Activated T-cell treated with anti-CD3 and anti-CD28 coated beads, Interleukin-2, amount 50 U/mL, for 4 hours (primary cell): ENCODE results near the gene PRKCZ. TPM values are rescaled to one million over a fixed set of nuclear protein-coding genes. Genes with fewer than 3 reads are reported as not detected.

ENCODE experiments used
- ATAC-seq, 2 donors: fragments of 200-7000 bp; cut with Tn5 transposase; one replicate each; pipeline ENCODE4 v1.10.0; 2021
- DNase-seq: peaks from one replicate; pipeline ENCODE4 v3.0.0-alpha.2; 2020
- H3K27me3 Mint-ChIP-seq: one replicate; pipeline ENCODE4 v1.8.0; 2021; ENCODE audit warnings: low read depth, mixed read lengths
- H3K36me3 Mint-ChIP-seq: one replicate; pipeline ENCODE4 v1.8.0; 2022; ENCODE audit warnings: mixed read lengths; ENCODE audit not compliant: insufficient read depth
- H3K4me1 Mint-ChIP-seq: one replicate; pipeline ENCODE4 v1.8.0; 2021; ENCODE audit warnings: low read depth, mixed read lengths
- H3K4me3 Mint-ChIP-seq: one replicate; pipeline ENCODE4 v1.8.0; 2021; ENCODE audit warnings: mild to moderate bottlenecking, moderate library complexity, mixed read lengths
- H3K9me3 Mint-ChIP-seq: one replicate; pipeline ENCODE4 v1.8.0; 2021; ENCODE audit warnings: mixed read lengths
- total RNA-seq, 3 donors: library from RNA; stranded (reverse); gene quantifications; one replicate each; pipeline ENCODE4 v1.2.1, GENCODE V29; 2021

PRKCZ gene
- total RNA-seq, 3 donors from 2014 or later = 15.0 to 15.6 (median 15.0) TPM

DNA sequence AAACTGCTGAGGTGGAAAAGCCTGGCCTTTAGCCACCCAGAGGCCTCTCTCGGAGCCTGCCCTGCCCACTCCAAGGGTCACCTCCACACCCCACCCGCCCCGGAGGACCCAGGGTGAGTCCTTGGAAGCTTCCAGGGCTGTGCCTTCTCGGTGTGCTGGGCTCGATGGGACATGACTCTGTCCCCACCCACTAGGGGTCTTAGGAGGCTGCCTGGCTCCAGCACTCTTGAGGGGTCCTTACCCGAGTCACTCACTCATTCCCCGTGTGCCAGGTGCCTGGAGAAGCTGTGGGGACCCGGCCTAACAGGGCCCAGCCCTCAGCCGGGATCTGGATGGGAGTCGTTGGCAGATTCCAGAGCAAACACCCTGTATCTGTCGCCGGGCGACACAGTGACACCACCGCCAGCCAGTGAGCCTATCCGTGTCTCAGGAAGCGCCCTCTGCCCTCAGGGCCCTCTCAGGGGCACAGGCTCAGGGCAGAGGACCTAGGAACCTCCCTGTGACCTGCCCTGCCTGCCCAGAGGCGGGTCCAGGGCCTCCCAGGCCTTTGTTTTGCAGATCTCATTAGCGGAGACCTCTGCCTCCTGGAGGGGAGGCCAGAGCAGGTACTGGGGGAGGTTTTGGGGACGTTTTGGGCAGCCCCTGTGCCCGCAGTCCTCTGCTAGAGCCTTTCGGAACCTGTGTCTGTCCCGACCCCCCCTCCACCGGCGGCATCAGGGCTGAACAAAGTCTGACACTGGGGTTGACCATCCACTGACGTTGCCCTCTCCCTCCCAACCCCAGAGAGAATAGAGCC lies 3.1 kb upstream of the PRKCZ start:
- DNase-seq (no peak), ATAC-seq (no peak)
- no peak overlapping the region for H3K4me3 Mint-ChIP-seq
- H3K36me3 Mint-ChIP-seq = no peaks in the 10 kb centered on the region
- no peaks in the 10 kb centered on the region for H3K9me3 Mint-ChIP-seq
- peaks cover 12% of the 10 kb centered on the region for H3K27me3 Mint-ChIP-seq
- peaks cover 23% of the 10 kb centered on the region for H3K4me1 Mint-ChIP-seq

DNA sequence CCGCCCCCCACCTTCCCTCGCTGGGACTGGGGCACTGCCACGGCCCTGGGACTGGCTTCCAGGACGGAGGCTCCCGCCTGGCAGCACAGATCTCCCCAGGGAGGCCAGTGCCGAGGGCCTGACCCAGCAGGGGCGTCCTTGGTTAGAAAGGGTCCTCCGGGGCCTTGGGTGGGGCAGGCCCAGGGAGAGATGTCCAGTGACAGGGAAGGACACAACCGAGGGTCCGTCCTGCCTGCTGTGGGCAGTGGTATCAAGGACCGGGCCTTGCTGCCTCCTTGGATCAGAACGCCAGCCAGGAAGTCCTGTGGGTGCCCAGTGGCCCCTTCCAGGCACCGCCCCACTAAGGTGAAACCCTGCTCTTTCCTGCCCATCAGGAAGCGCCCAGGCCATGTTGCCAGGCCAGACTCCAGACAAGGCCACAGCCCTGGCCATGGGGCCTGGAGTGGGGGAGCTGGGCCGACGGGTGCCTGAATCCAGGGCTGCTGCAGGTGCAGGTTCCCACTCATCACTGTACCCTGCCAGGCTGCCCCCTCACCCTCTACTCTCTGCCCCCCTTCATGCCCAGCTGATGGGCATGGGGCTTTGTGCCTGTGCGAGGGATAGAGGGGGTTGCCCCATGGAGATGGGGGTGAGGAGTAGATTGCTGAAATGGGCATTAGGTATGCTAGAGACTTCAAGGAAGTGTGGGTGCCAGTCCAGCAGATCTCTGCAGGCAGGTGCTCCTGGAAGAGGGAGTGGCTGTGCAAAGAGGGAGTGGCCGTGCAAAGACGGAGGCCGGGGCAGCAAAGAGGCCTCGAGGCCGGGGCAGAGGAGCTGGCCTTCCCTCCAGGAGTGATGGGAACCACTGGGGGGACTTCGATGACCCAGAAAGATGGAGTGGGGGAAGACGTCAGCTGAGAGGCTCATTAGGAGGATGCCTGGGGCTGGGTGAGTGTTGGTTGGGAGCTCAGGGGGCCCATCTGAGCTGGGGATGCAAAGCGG lies 2.2 kb upstream of the PRKCZ start:
- ATAC-seq = no peak
- Mint-ChIP-seq H3K36me3 (no peaks in the 10 kb centered on the region), H3K27me3 (peaks cover 12% of the 10 kb centered on the region), H3K4me3 (peak overlapping the region; percentile 81), H3K4me1 (peaks cover 23% of the 10 kb centered on the region), H3K9me3 (no peaks in the 10 kb centered on the region)
- no peak for DNase-seq

DNA sequence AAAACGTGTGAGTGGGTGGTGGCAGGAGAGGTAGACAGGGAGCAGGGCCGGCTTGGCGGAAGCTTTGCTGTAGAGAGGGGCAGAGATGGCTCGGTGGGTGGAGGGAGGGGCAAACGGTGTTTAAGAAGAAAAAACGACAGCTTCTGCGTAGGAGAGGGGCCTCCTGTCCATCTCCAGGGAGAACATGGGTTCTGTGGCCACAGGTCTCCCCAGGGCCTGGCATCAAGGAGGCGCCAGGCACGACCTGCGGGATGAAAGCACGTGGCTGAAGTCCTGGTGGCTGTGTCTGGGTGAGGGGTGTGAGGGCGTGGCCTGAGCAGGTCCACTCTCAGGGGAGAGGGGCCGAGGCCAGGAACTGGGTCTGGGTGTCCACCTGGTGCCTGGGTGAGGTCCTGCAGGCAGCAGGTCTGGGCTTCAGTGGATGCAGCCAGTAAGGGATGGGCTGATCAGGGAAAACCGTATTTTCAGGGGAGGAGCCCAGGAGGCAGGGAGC lies 940 bp upstream of the PRKCZ start:
- H3K36me3 Mint-ChIP-seq = no peaks in the 10 kb centered on the region
- peaks cover 10% of the 10 kb centered on the region for H3K27me3 Mint-ChIP-seq
- ATAC-seq (no peak), DNase-seq (no peak)
- peaks cover 19% of the 10 kb centered on the region for H3K4me1 Mint-ChIP-seq
- H3K9me3 Mint-ChIP-seq = no peaks in the 10 kb centered on the region
- peak overlapping the region; percentile 81 for H3K4me3 Mint-ChIP-seq

DNA sequence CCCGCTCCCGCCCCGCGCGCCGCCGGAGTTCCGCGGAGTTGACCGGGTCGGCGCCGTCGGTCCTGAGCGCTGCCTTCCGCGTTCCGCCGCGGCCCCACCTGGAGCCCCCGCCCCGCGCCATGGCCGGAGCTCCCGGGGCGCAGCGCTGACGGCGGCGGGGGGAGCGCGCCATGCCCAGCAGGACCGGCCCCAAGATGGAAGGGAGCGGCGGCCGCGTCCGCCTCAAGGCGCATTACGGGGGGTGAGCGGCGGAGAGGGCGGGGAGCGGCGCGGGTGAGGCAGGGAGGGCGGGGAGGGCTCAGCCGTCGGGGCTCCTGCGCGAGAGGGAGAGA lies 216 bp downstream of the PRKCZ start:
- peak; percentile 45 to 49 for ATAC-seq
- H3K27me3 Mint-ChIP-seq = peaks cover 10% of the 10 kb centered on the region
- H3K4me1 Mint-ChIP-seq = peaks cover 13% of the 10 kb centered on the region
- DNase-seq = no peak
- no peaks in the 10 kb centered on the region for H3K9me3 Mint-ChIP-seq
- peak overlapping the region; percentile 75 for H3K4me3 Mint-ChIP-seq
- H3K36me3 Mint-ChIP-seq = peaks cover 2% of the 10 kb centered on the region

DNA sequence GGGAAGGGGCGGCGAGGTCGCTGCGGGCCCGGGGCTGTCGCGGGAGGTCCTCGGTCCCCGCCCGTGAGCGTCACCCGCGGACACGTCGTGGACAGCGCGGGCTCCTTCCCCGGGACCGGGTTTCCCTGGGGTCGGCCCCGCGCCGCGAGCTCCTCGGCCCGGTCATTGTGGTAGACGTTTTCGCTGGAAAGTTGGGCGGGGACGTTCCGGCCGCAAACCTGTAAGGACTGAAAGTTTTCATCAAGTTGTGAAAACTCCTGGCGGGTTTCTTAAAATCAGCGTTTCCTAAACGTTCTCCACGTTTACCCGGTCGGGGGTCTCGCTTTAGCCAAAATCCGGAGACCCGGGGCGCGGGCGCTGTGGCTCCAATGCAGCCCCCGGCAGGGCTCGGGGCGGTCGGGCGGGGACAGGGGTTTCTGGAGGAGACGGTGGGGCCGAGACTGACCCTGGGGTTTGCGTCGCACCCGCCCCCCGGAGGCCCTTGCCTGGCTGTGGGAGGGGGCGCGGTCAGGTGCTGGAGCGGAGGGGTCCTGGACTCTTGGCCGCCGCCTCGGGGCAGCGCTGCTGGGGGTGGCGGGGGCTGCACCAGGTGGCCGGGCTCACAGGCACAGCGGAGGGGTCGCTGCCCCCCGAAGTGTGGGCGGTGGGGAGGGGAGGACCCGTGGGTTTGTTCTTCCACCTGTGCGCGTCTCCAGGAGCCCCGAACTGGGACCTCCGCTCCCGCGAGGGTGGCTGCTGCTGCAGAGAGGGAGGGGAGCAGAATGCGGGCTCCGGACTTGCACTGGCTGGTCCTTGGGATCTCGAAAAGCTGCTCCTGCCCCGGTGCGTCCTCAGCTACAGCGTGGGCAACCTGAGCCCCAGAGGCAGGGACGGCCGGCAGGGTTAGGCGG lies 827 bp downstream of the PRKCZ start:
- DNase-seq = no peak

DNA sequence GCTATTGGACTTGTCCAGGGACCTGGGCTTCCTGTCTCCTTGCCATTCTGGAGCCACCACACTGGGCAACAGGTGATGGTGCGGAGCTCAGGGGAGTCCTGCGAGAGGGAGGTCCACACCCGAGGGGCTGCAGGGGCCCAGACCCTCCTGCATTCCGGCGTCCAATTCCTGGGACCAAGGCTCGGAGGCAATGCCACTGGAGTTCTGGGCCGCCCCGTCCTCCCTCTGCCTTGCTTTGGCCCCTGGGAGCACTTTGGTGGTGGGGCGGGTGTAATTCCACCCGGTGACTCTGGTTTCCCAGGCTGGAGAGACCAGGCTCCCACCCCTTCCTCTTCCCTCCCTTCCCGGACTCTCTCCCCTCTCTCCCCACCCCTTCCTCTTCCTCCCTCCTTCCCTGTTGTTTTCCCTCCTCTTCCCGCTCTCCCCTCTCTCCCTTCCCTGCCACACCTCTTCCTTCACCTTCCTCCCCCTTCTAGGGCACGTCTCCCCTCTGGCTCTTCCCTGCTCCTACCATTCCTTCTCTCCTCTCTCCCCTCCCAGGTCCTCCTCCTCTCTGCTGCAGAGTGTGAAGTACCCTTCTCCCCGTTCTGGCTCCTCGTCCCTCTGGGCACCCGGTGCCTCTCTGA lies 2.0 kb downstream of the PRKCZ start:
- Mint-ChIP-seq H3K4me1 (peaks cover 9% of the 10 kb centered on the region), H3K36me3 (peaks cover 4% of the 10 kb centered on the region), H3K4me3 (peak overlapping the region; percentile 75), H3K9me3 (no peaks in the 10 kb centered on the region), H3K27me3 (peaks cover 10% of the 10 kb centered on the region)
- no peak for DNase-seq
- no peak for ATAC-seq

More for the DNA sequence above, 827 bp downstream of the PRKCZ start:
- H3K9me3 Mint-ChIP-seq = no peaks in the 10 kb centered on the region
- peaks cover 2% of the 10 kb centered on the region for H3K36me3 Mint-ChIP-seq
- H3K4me3 Mint-ChIP-seq = peak overlapping the region; percentile 75
- ATAC-seq = no peak
- H3K27me3 Mint-ChIP-seq = peaks cover 10% of the 10 kb centered on the region
- H3K4me1 Mint-ChIP-seq = peaks cover 9% of the 10 kb centered on the region

DNA sequence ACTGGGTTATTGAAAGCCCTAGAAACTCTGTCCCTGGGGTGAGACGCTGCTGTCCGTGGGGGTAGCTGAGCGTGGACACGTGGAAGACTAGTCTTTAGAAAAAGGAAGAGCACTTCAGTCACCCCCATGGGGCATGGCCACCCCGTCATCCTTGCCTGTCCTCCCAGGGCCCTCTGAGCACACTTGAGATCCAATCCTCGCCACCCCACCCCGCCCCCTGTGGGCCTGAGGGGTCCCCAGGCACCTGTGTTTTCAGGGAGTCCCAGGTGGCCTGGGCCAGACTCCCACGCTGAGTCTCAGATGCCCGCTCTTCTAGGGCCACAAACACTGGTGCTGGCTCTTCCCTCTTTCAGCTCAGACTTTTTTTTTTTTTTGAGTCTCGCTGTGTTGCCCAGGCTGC lies 2.5 kb downstream of the PRKCZ start:
- Mint-ChIP-seq H3K27me3 (peaks cover 10% of the 10 kb centered on the region), H3K4me3 (peak overlapping the region; percentile 3), H3K36me3 (peaks cover 4% of the 10 kb centered on the region), H3K4me1 (peaks cover 9% of the 10 kb centered on the region), H3K9me3 (no peaks in the 10 kb centered on the region)
- DNase-seq (no peak), ATAC-seq (no peak)

DNA sequence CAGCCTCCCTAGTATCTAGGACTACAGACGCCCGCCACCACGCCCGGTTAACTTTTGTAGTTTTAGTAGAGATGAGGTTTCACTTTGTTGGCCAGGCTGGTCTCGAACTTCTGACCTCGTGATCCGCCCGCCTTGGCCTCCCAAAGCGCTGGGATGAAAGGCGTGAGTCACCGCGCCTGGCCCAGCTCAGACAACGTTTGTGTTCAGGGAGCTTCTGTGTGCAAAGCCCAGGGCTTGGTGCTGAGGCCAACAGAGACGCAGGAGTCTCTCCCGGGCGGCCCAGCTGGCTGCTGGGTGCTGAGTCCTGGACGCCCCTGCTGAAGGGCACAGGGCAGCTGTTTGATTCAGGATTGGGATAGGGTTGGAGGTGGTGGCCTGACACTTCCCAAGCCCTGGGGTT lies 3.0 kb downstream of the PRKCZ start:
- H3K4me3 Mint-ChIP-seq = no peak overlapping the region

DNA sequence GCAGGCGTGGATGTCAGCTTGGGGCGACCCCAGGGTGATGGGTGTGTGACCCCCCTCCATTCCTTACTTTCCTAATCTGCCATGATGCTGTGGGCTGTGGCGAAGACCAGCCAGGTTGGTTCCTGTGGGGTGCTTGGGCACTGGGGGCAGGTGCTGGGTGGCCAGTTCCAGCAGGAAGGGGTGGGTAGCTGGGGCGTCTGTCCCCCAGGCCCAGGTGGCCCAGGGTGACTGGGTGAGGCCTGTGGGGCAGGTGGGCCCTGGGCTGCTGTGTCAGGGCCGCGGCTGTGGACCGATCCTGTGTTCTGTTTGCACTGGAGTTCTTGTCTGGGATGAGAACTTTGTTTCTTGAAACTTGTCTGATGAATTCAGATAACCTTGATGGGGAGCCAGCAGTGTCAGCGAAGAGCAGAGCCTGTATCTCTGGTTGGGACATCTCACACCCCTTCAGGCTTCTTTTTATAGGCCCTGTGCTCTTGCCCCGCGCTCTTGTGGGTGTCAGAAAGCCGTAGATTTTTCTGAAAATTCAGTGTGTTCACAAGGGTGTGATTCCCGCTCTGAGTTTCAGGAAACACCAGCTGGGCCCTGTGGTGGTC lies 3.7 kb downstream of the PRKCZ start:
- H3K36me3 Mint-ChIP-seq = peaks cover 4% of the 10 kb centered on the region
- ATAC-seq (no peak), DNase-seq (no peak)
- peaks cover 9% of the 10 kb centered on the region for H3K4me1 Mint-ChIP-seq
- peaks cover 6% of the 10 kb centered on the region for H3K27me3 Mint-ChIP-seq
- H3K4me3 Mint-ChIP-seq = no peak overlapping the region
- no peaks in the 10 kb centered on the region for H3K9me3 Mint-ChIP-seq

More for the DNA sequence above, 3.0 kb downstream of the PRKCZ start:
- H3K27me3 Mint-ChIP-seq = peaks cover 9% of the 10 kb centered on the region
- peaks cover 9% of the 10 kb centered on the region for H3K4me1 Mint-ChIP-seq
- ATAC-seq = no peak
- H3K36me3 Mint-ChIP-seq = peaks cover 4% of the 10 kb centered on the region
- no peaks in the 10 kb centered on the region for H3K9me3 Mint-ChIP-seq
- DNase-seq = no peak

DNA sequence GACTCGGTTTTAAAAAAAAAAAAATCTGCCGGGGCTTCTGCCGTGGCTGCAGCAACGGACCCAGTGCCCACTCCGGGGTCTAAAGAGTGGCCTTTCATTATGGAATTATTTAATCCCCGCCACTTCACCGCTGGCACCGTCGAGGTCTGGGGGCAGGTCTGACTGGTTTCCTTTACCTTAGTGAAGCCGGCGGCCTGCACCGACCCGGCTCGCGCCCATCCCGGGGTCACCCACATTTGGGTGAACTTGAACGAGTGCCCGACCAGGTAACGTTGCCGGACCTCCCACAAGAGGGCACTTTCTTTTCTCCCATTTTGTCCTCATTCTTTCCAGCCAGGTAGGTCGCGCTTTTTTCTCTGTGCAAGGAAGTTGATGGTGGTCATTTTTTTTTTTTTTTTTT lies 4.3 kb downstream of the PRKCZ start:
- H3K36me3 Mint-ChIP-seq = peaks cover 8% of the 10 kb centered on the region
- ATAC-seq (no peak), DNase-seq (no peak)
- no peak overlapping the region for H3K4me3 Mint-ChIP-seq
- H3K4me1 Mint-ChIP-seq = peaks cover 3% of the 10 kb centered on the region
- H3K27me3 Mint-ChIP-seq = no peaks in the 10 kb centered on the region
- no peaks in the 10 kb centered on the region for H3K9me3 Mint-ChIP-seq

DNA sequence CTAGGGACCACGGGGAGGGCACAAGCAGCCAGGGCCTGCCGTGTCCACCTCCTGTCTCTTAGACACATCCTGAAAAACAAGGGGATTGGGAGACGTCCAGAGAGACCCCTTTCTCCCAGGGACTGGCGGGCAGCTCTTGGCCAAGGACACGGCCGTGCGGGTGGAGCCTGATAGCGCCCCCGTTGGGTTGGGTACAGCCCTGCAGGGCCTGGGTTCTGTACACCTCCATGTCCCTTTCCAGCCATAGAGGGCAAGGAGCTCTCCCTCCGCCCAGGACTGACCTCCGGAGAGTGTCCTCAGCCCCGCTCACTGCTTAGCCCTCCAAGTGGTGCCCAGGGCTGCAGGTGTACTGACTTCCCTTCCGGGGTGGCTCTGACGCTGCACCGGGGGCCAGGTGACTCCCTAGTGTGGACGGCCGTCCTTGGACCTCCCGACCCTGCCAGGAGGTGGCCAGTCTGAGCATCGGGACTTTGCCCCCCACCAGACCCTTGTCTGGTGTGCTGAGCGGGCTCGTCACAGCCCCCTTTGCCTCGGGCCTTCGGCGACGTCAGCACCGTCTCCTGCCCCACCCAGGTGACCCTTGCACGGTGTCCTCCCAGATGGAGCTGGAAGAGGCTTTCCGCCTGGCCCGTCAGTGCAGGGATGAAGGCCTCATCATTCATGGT lies 5.8 kb downstream of the PRKCZ start:
- H3K27me3 Mint-ChIP-seq = no peaks in the 10 kb centered on the region
- H3K36me3 Mint-ChIP-seq = peaks cover 9% of the 10 kb centered on the region
- H3K9me3 Mint-ChIP-seq = no peaks in the 10 kb centered on the region
- peaks cover 3% of the 10 kb centered on the region for H3K4me1 Mint-ChIP-seq
- DNase-seq (no peak), ATAC-seq (no peak)
- H3K4me3 Mint-ChIP-seq = no peak overlapping the region

DNA sequence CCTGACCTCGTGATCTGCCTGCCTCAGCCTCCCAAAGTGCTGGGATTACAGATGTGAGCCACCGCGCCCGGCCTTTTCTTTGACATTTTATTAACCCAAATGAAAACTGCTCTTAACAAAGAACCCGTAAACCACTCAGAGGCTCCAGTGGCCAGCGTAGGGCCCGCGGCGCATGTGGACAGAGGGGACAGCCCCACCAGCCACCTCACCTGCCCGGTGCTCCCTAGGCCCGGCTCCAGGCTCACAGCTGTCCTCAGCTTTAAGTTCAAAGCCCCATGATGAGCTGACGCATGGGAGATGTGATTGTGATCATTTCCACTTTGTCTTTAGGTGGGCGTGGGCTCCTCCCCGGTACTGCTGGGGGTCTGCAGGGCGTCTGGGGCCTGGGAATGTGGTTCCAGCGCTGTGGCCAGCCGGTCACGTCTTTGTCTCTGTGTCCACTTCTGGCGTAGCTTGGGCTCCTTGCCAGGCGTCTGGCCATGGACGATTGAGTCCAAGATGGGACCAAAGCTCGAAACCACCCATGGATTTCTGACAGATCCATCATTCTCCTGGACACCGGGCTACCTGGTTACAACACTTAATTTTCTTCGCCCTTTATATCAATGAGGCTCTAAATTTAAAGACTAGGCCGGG lies 6.9 kb downstream of the PRKCZ start:
- Mint-ChIP-seq H3K36me3 (peaks cover 9% of the 10 kb centered on the region), H3K9me3 (no peaks in the 10 kb centered on the region), H3K4me1 (no peaks in the 10 kb centered on the region), H3K4me3 (no peak overlapping the region), H3K27me3 (no peaks in the 10 kb centered on the region)
- ATAC-seq = no peak
- no peak for DNase-seq
